Measurements from ENCODE around the gene EPDR1.

- no peak for TF ChIP-seq POLR2A (IDR thresholded peaks at IDR 0.05)
- no peak for TF ChIP-seq POLR2AphosphoS5 (IDR thresholded peaks at IDR 0.05)
Observed at GRCh38 chr7:37912756-37913155, 7.7 kb upstream of the EPDR1 start.
